ENCODE data around the gene EML2.

EML2 gene

GRCh38 chr19:45600340-45600885, 38.8 kb downstream of the EML2 start:
- H3K9me3 ChIP-seq (ENCODE audit: control insufficient read depth, low read length): no peaks in the 10 kb centered on the region
- H3K79me2 ChIP-seq: no peaks in the 10 kb centered on the region
- peak overlapping the region; percentile 1 for H3K4me3 ChIP-seq (ENCODE audit: low read depth, low read length)
- no peaks in the 10 kb centered on the region for H3K36me3 ChIP-seq (ENCODE audit: control insufficient read depth, insufficient read depth, low read length)
- no peak for TF ChIP-seq CTCF (IDR thresholded peaks at IDR 0.05)
- peaks cover 3% of the 10 kb centered on the region for H3K27me3 ChIP-seq (ENCODE audit: control insufficient read depth, insufficient read depth, low read length)
- H2AFZ ChIP-seq: no peak overlapping the region
- peak overlapping the region; percentile 73 for H3K27ac ChIP-seq
- no peak overlapping the region for H3K4me2 ChIP-seq (ENCODE audit: low read length)
- no peak overlapping the region for H3K9ac ChIP-seq
- no peaks in the 10 kb centered on the region for H3K4me1 ChIP-seq

GRCh38 chr19:45599286-45599685, 39.9 kb downstream of the EML2 start:
- Histone ChIP-seq H3K27me3 (ENCODE audit: control insufficient read depth, insufficient read depth, low read length) (peaks cover 3% of the 10 kb centered on the region), H3K9me3 (ENCODE audit: control insufficient read depth, low read length) (no peaks in the 10 kb centered on the region), H2AFZ (no peak overlapping the region), H3K9ac (no peak overlapping the region), H3K4me3 (ENCODE audit: low read depth, low read length) (no peak overlapping the region), H3K79me2 (no peaks in the 10 kb centered on the region), H3K4me1 (no peaks in the 10 kb centered on the region), H3K36me3 (ENCODE audit: control insufficient read depth, insufficient read depth, low read length) (no peaks in the 10 kb centered on the region), H3K27ac (peak overlapping the region; percentile 27), H3K4me2 (ENCODE audit: low read length) (no peak overlapping the region)
- TF ChIP-seq CTCF (IDR thresholded peaks at IDR 0.05): no peak

GRCh38 chr19:45598267-45599001, 40.8 kb downstream of the EML2 start:
- Histone ChIP-seq H3K27me3 (ENCODE audit: control insufficient read depth, insufficient read depth, low read length) (peaks cover 3% of the 10 kb centered on the region), H2AFZ (peak overlapping the region; percentile 25), H3K79me2 (no peaks in the 10 kb centered on the region), H3K9ac (no peak overlapping the region), H3K36me3 (ENCODE audit: control insufficient read depth, insufficient read depth, low read length) (no peaks in the 10 kb centered on the region), H3K4me3 (ENCODE audit: low read depth, low read length) (peak overlapping the region; percentile 3), H3K9me3 (ENCODE audit: control insufficient read depth, low read length) (no peaks in the 10 kb centered on the region), H3K27ac (peak overlapping the region; percentile 51), H3K4me2 (ENCODE audit: low read length) (peak overlapping the region; percentile 49), H3K4me1 (no peaks in the 10 kb centered on the region)
- no peak for TF ChIP-seq CTCF (IDR thresholded peaks at IDR 0.05)

GRCh38 chr19:45597425-45598111, 41.6 kb downstream of the EML2 start:
- Histone ChIP-seq H3K4me2 (ENCODE audit: low read length) (peak overlapping the region; percentile 49), H3K9ac (no peak overlapping the region), H3K4me3 (ENCODE audit: low read depth, low read length) (no peak overlapping the region), H3K36me3 (ENCODE audit: control insufficient read depth, insufficient read depth, low read length) (no peaks in the 10 kb centered on the region), H3K27me3 (ENCODE audit: control insufficient read depth, insufficient read depth, low read length) (peaks cover 3% of the 10 kb centered on the region), H3K9me3 (ENCODE audit: control insufficient read depth, low read length) (no peaks in the 10 kb centered on the region), H3K79me2 (no peaks in the 10 kb centered on the region), H2AFZ (no peak overlapping the region), H3K4me1 (no peaks in the 10 kb centered on the region), H3K27ac (peak overlapping the region; percentile 51)
- TF ChIP-seq CTCF (IDR thresholded peaks at IDR 0.05): no peak
